ENCODE measurements around the gene MED16. TPM values are rescaled to one million over a fixed set of nuclear protein-coding genes. Genes with fewer than 3 reads are reported as not detected.
A peak's percentile ranks its signal among the peaks of the same experiment; 100 is the strongest.

The MED16 gene
- total RNA-seq, 1 experiment from 2014 or later = 83.1 TPM

DNA sequence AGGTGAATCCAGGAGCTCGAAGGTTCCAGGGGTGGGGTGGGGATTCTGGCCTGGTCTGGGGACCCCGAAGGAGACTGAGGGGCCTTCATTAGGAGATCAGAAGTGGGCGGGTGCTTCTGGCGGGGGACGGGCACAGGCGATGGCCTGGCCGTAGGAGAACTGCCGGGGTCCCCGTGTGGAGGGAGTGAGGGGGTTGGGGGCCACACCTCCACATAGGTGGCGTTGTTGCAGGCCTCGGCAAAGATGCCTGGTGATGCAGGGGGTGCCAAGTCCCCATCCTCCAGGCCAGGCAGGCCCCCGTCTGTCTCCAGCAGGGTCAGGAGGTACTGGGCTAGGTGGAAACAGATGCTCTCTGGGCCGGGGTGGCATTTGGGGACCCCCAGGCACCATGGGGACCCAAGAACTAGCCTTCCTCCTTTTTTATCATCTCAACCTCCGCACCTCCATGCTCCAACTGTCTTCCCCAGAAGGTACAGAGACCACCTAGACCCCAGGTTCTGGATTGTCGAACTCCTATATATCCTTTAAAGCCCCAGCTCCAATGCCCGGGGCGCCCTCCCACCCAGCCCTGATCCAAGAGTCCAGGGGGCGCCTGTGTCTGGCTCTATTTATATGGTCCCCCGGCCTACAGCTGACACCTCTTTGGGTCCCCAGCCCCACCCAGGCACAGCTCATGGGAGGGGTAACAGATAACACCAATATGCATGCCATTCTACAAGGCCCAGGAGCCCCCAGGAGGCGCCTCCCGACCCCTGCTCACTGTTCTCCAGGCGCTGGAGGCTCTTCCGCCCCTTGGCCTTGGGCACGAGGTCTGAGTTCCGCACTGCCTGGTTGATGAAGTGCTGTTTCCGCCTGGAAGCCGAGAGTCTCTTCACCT lies 8.5 kb upstream of the MED16 start:
- Histone ChIP-seq H4K91ac (ENCODE audit: insufficient read length, low read depth, low read length) (no peak overlapping the region), H3K4ac (ENCODE audit: low read depth, low read length) (no peak overlapping the region), H3K23ac (ENCODE audit: insufficient read length, low read depth, low read length) (no peak overlapping the region), H3K4me1 (ENCODE audit: insufficient read depth, low read length) (no peaks in the 10 kb centered on the region; the same call in 1 of the 2 replicates), H3K4me2 (ENCODE audit: insufficient read depth, insufficient read length, low read length) (no peak overlapping the region), H2AFZ (ENCODE audit: low read length) (no peak overlapping the region), H3K79me2 (ENCODE audit: insufficient read depth, low read length) (peaks cover 3% of the 10 kb centered on the region; the same call in 1 of the 2 replicates), H3K9ac (ENCODE audit: extremely low read depth, insufficient read length, low read length) (no peak overlapping the region), H2BK12ac (ENCODE audit: insufficient read length, low read depth, low read length) (no peak overlapping the region), H3T11ph (ENCODE audit: low read length) (no peak overlapping the region), H4K8ac (replicated peaks; ENCODE audit: insufficient read length, low read depth, low read length) (no peak overlapping the region), H3K9me3 (ENCODE audit: control insufficient read depth, low read depth, low read length) (no peaks in the 10 kb centered on the region), H3K27ac (ENCODE audit: insufficient read length, low read depth, low read length) (no peak overlapping the region), H3K56ac (ENCODE audit: insufficient read length, low read depth, low read length) (no peak overlapping the region), H3K79me1 (ENCODE audit: insufficient read depth, low read depth, low read length, poor library complexity, severe bottlenecking) (peaks cover 6% of the 10 kb centered on the region), H3K23me2 (ENCODE audit: insufficient read length, low read depth, low read length, poor library complexity, severe bottlenecking) (no peaks in the 10 kb centered on the region), H2BK15ac (ENCODE audit: low read depth, low read length) (no peak overlapping the region), H2BK20ac (ENCODE audit: low read depth, low read length, poor library complexity, severe bottlenecking) (no peak overlapping the region), H4K20me1 (ENCODE audit: control insufficient read depth, insufficient read depth, insufficient read length) (no peaks in the 10 kb centered on the region), H2BK5ac (ENCODE audit: insufficient read length, low read length) (no peak overlapping the region), H3K14ac (ENCODE audit: insufficient read depth, low read length) (no peak overlapping the region), H3K27me3 (ENCODE audit: insufficient read depth, low read length) (no peaks in the 10 kb centered on the region), H4K5ac (ENCODE audit: insufficient read length, low read depth, low read length) (no peak overlapping the region), H2AK5ac (ENCODE audit: insufficient read length, low read length) (no peak overlapping the region), H2BK120ac (ENCODE audit: low read depth, low read length, poor library complexity, severe bottlenecking) (no peak overlapping the region), H3K18ac (ENCODE audit: insufficient read length, low read depth, low read length) (no peak overlapping the region)
- Mint-ChIP-seq H3K9me3 (no peaks in the 10 kb centered on the region), H3K4me3 (peak overlapping the region in 1 of 2 experiments; percentile 42; a peak in 1 of 5 replicates), H3K4me1 (peaks cover 0 to 29% of the 10 kb centered on the region in 2 experiments; a peak in 2 of 4 replicates), H3K27me3 (ENCODE audit: low read depth) (no peaks in the 10 kb centered on the region; the same call in 1 of the 2 replicates), H3K27ac (0 out of 7 replicates have a peak overlapping the region, but pooled peaks of 1 of the 3 experiments have one; percentile 66), H3K36me3 (ENCODE audit: insufficient read depth in 1 of 3, low read depth in 3 of 3) (peaks cover 2 to 26% (median 26%) of the 10 kb centered on the region in 3 experiments; a peak in 5 of 7 replicates)
- DNase-seq = no peak
- no CpG with 5 or more reads among the region's 27 CpGs for WGBS (ENCODE audit: extremely low coverage, insufficient read length, low lambda C conversion rate)
- TF ChIP-seq, protein P1, sequence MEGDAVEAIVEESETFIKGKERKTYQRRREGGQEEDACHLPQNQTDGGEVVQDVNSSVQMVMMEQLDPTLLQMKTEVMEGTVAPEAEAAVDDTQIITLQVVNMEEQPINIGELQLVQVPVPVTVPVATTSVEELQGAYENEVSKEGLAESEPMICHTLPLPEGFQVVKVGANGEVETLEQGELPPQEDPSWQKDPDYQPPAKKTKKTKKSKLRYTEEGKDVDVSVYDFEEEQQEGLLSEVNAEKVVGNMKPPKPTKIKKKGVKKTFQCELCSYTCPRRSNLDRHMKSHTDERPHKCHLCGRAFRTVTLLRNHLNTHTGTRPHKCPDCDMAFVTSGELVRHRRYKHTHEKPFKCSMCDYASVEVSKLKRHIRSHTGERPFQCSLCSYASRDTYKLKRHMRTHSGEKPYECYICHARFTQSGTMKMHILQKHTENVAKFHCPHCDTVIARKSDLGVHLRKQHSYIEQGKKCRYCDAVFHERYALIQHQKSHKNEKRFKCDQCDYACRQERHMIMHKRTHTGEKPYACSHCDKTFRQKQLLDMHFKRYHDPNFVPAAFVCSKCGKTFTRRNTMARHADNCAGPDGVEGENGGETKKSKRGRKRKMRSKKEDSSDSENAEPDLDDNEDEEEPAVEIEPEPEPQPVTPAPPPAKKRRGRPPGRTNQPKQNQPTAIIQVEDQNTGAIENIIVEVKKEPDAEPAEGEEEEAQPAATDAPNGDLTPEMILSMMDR (conservative IDR thresholded peaks at IDR 0.05) = no peak

Data from H9 (cell line).